Coronary artery (tissue), 2 donors: ENCODE data around the gene LMBR1L.
A peak's percentile ranks its signal among the peaks of the same experiment; 100 is the strongest.

Experiments used
- DNase-seq: peaks from one replicate; pipeline ENCODE4 v3.0.0-alpha.2; 2017; ENCODE audit warnings: low spot score
- H3K27ac ChIP-seq, 2 donors: fragments of 200-600 bp; sonication (generic); one replicate each; pipeline ENCODE4 v1.5.1; 2016 to 2019
- H3K4me3 ChIP-seq: fragments of 200-600 bp; sonication (generic); 2 replicates; pipeline ENCODE4 v1.5.1; 2016; ENCODE audit warnings: mild to moderate bottlenecking, moderate library complexity
- CTCF ChIP-seq: fragments of 200-600 bp; sonication (generic); IDR thresholded peaks from one replicate; pipeline ENCODE4 v1.5.1; 2019; ENCODE audit warnings: antibody characterized with exemption

The LMBR1L gene

GRCh38 chr12:49092086-49092815 is 18.4 kb downstream of the LMBR1L start:
- peak overlapping the region in 1 of 2 donors; percentile 46 for H3K27ac ChIP-seq
- peak overlapping the region; percentile 52 for H3K4me3 ChIP-seq
- DNase-seq = no peak
- TF ChIP-seq CTCF = no peak

- no peak for TF ChIP-seq CTCF
- no peak for DNase-seq
- peak overlapping the region in 1 of 2 donors; percentile 46 for H3K27ac ChIP-seq
- peak overlapping the region; percentile 52 for H3K4me3 ChIP-seq
Measured at GRCh38 chr12:49091836-49092085, 18.9 kb downstream of the LMBR1L start.

- no peak for TF ChIP-seq CTCF
- peak overlapping the region in 1 of 2 donors; percentile 46 for H3K27ac ChIP-seq
- peak overlapping the region; percentile 52 for H3K4me3 ChIP-seq
- DNase-seq = no peak
Measured at GRCh38 chr12:49091056-49091835, 19.4 kb downstream of the LMBR1L start.

- no peak for DNase-seq
- no peak for TF ChIP-seq CTCF
- Histone ChIP-seq H3K4me3 (peak overlapping the region; percentile 70), H3K27ac (no peak overlapping the region)
Measured at GRCh38 chr12:49089821-49090773, 20.6 kb downstream of the LMBR1L start.

- DNase-seq = no peak
- H3K27ac ChIP-seq = no peak overlapping the region
- H3K4me3 ChIP-seq = no peak overlapping the region
- TF ChIP-seq CTCF = no peak
Measured at GRCh38 chr12:49088932-49089330, 21.7 kb downstream of the LMBR1L start.

- DNase-seq = peak; percentile 86
- H3K27ac ChIP-seq = no peak overlapping the region
- peak; percentile 92 for TF ChIP-seq CTCF
Measured at GRCh38 chr12:49088150-49088931, 22.3 kb downstream of the LMBR1L start.

More at GRCh38 chr12:49088150-49088931, 22.3 kb downstream of the LMBR1L start:
- peak overlapping the region; percentile 54 for H3K4me3 ChIP-seq
